GM23338 (cell line): ENCODE measurements around the gene C2orf42.

ENCODE experiments used
- CTCF ChIP-seq, 2 experiments: fragments of 200-600 bp in 1 of 2; sonication (generic) in 1 of 2; conservative IDR thresholded peaks; 2 replicates each; pipeline versions ENCODE4 v1.5.1 to v1.6.1; 2016 to 2017; ENCODE audit warnings: antibody characterized with exemption in 2 of 2, low read depth in 2 of 2, mild to moderate bottlenecking in 2 of 2, moderate library complexity in 1 of 2
- EZH2 ChIP-seq: fragments of 200-600 bp; sonication (generic); IDR thresholded peaks from one replicate; pipeline ENCODE4 v1.8.0; 2017; ENCODE audit warnings: antibody characterized with exemption, mild to moderate bottlenecking, low read depth; ENCODE audit not compliant: unreplicated experiment
- EZH2phosphoT487 ChIP-seq: fragments of 200-600 bp; sonication (generic); IDR thresholded peaks from one replicate; pipeline ENCODE4 v1.8.1; 2018; ENCODE audit warnings: antibody characterized with exemption; ENCODE audit not compliant: unreplicated experiment
- JUNB ChIP-seq: IDR thresholded peaks from one replicate; pipeline ENCODE4 v1.6.1; 2016; ENCODE audit warnings: antibody characterized with exemption; ENCODE audit not compliant: unreplicated experiment
- POLR2AphosphoS5 ChIP-seq: IDR thresholded peaks from 2 replicates; pipeline ENCODE4 v1.6.1; 2016; ENCODE audit warnings: antibody characterized with exemption, low read depth
- ZNF331 ChIP-seq: fragments of 250-450 bp; sonication (Bioruptor Pico); IDR thresholded peaks from 2 replicates; pipeline ENCODE4 v1.5.0; 2020; ENCODE audit warnings: low read depth, mild to moderate bottlenecking, moderate library complexity

- TF ChIP-seq EZH2phosphoT487 (no peak), ZNF331 (no peak), JUNB (no peak), CTCF (conservative IDR thresholded peaks at IDR 0.05; ENCODE audit: low read depth in 2 of 2) (no peak), POLR2AphosphoS5 (0 out of 2 replicates have a peak, but pooled peaks have one; percentile 1), EZH2 (no peak)
Observed at GRCh38 chr2:70141902-70142589, 48.8 kb downstream of the C2orf42 start.
